GM18505 (cell line): ENCODE results near the gene SPIB.
A peak's percentile ranks its signal among the peaks of the same experiment; 100 is the strongest.

Source experiments
- ATAC-seq: cut with Tn5 transposase; IDR thresholded peaks from one replicate; pipeline ENCODE4 v1.9.1; 2021; ENCODE audit not compliant: unreplicated experiment
- POLR2A ChIP-seq: IDR thresholded peaks from 4 replicates; pipeline ENCODE4 v1.6.1; 2011; ENCODE audit warnings: borderline replicate concordance; ENCODE audit not compliant: insufficient read depth, insufficient read length; ENCODE audit errors: extremely low read depth

Gene SPIB

GRCh38 chr19:50418176-50419021 is at the start of gene SPIB:
Gene SPIB (plus strand): TSS chr19:50418938. CDS start chr19:50418963, 25 bp downstream.
- TF ChIP-seq POLR2A, result peak; percentile 93
- no peak for ATAC-seq

GRCh38 chr19:50371914-50372475 is 46.7 kb upstream of the SPIB start:
- no peak for ATAC-seq
- TF ChIP-seq POLR2A, result no peak

- ATAC-seq, result peak; percentile 62
- peak; percentile 73 for TF ChIP-seq POLR2A
These were observed 42.3 kb upstream of the SPIB start, which contains the start of gene NR1H2 for GRCh38 chr19:50376166-50377050. Gene NR1H2 (plus strand): TSS chr19:50376457. CDS start chr19:50377606, 1,149 bp downstream.

- peak; percentile 20 for ATAC-seq
- TF ChIP-seq POLR2A, result no peak
These were observed 41.7 kb upstream of the SPIB start for GRCh38 chr19:50377051-50377461.

- no peak for TF ChIP-seq POLR2A
- no peak for ATAC-seq
These were observed 41.2 kb upstream of the SPIB start for GRCh38 chr19:50377517-50377916.

- no peak for TF ChIP-seq POLR2A
- no peak for ATAC-seq
These were observed 40.4 kb upstream of the SPIB start for GRCh38 chr19:50378169-50378862.

GRCh38 chr19:50378863-50379236 is 39.9 kb upstream of the SPIB start:
- ATAC-seq, result no peak
- no peak for TF ChIP-seq POLR2A

GRCh38 chr19:50379602-50380001 is 39.1 kb upstream of the SPIB start:
- ATAC-seq, result no peak
- no peak for TF ChIP-seq POLR2A

GRCh38 chr19:50380137-50380536 is 38.6 kb upstream of the SPIB start:
- no peak for TF ChIP-seq POLR2A
- ATAC-seq, result no peak

GRCh38 chr19:50380751-50381151 is 38.0 kb upstream of the SPIB start:
- no peak for TF ChIP-seq POLR2A
- ATAC-seq, result no peak

- TF ChIP-seq POLR2A, result no peak
- no peak for ATAC-seq
These were observed 36.6 kb upstream of the SPIB start for GRCh38 chr19:50381881-50382729.

GRCh38 chr19:50383001-50383851 is 35.5 kb upstream of the SPIB start:
- ATAC-seq, result no peak
- TF ChIP-seq POLR2A, result no peak
